ENCODE measurements around the gene TREX2. TPM values are rescaled to one million over a fixed set of nuclear protein-coding genes. Genes with fewer than 3 reads are reported as not detected.

TREX2 gene
- total RNA-seq, 1 experiment from 2014 or later = 2.9 TPM

DNA sequence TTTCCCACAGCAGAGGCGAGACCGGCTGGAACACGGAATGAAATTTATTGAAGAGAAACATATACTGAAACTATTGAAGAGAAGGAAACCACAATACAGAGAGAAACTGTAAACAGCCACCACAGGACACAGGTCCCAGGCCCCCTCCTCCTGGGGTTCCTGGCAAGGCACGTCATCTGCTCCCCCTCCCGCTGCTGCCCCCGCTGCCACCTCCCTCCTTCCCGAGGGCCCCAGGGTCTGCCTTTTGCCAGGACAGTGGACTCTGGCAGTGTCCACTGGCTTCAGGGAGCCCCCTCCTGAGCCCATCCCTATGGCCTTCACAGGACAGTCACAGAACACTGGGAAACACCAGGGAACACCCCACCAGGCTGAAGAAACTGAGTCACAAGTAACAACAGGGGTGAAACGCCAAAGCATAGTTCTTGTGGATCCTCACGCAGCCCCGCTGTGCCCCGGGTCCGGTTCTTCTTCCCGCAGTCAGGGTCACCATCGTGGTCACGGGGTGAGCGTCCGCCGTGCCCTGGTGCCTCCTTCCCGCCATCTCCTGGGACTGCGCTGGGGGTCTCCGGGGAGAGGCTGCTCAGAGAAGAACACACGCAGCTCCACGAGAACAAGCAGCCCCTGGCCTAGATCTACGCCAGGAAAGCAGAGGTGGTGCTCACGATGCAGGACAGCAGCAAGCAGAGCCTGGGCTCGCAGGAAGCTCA is 50.1 kb downstream of the TREX2 start:
- POLR2A ChIA-PET = no interaction called here
- H3K27me3 ChIP-seq (ENCODE audit: insufficient read depth, low read length) = no peaks in the 10 kb centered on the region

More for the DNA sequence above, 50.1 kb downstream of the TREX2 start:
- Histone ChIP-seq H3K27ac (ENCODE audit: low read depth, low read length) (no peak overlapping the region), H3K36me3 (ENCODE audit: control insufficient read depth in 1 of 2, insufficient read depth in 2 of 2, low read length in 2 of 2) (no peaks in the 10 kb centered on the region), H4K20me1 (ENCODE audit: insufficient read depth) (no peaks in the 10 kb centered on the region), H3K4me3 (replicated peaks in 1 of 2; ENCODE audit: low read depth in 1 of 2, low read length in 2 of 2) (no peak overlapping the region), H3K9me2 (ENCODE audit: insufficient read depth) (no peaks in the 10 kb centered on the region), H3K4me2 (ENCODE audit: low read length) (no peak overlapping the region), H3K4me1 (ENCODE audit: control insufficient read depth in 1 of 2, insufficient read depth in 2 of 2, low read length in 2 of 2) (no peaks in the 10 kb centered on the region), H3K9ac (ENCODE audit: low read length) (no peak overlapping the region), H2AFZ (ENCODE audit: low read depth, low read length, poor library complexity, severe bottlenecking) (no peak overlapping the region), H3K79me2 (ENCODE audit: insufficient read depth, low read length) (no peaks in the 10 kb centered on the region), H3K9me3 (ENCODE audit: control insufficient read depth in 1 of 2, insufficient read depth in 1 of 2, low read depth in 1 of 2, low read length in 2 of 2) (no peaks in the 10 kb centered on the region)
- ATAC-seq = no peak
- TF ChIP-seq JUND (IDR thresholded peaks at IDR 0.05) = no peak
- no peak for TF ChIP-seq EZH2phosphoT487 (IDR thresholded peaks at IDR 0.05; ENCODE audit: borderline replicate concordance)
- no peak for TF ChIP-seq ZNF274 (IDR thresholded peaks at IDR 0.05; ENCODE audit: low read depth, low read length)
- TF ChIP-seq POLR2A (IDR thresholded peaks at IDR 0.05; ENCODE audit: borderline replicate concordance, extremely low read depth, insufficient read depth, insufficient read length) = no peak
- no peak for TF ChIP-seq FOSL1 (IDR thresholded peaks at IDR 0.05; ENCODE audit: low read depth)
- TF ChIP-seq ELF1 (IDR thresholded peaks at IDR 0.05; ENCODE audit: borderline replicate concordance, low read depth) = no peak
- no peak for TF ChIP-seq SP1 (IDR thresholded peaks at IDR 0.05; ENCODE audit: low read depth)
- TF ChIP-seq, protein P1, sequence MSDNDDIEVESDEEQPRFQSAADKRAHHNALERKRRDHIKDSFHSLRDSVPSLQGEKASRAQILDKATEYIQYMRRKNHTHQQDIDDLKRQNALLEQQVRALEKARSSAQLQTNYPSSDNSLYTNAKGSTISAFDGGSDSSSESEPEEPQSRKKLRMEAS (IDR thresholded peaks at IDR 0.05) = no peak
- TF ChIP-seq CEBPB (IDR thresholded peaks at IDR 0.05; ENCODE audit: low read depth) = no peak
- TF ChIP-seq REST (IDR thresholded peaks at IDR 0.05; ENCODE audit: low read depth) = no peak
- TF ChIP-seq SRF (IDR thresholded peaks at IDR 0.05; ENCODE audit: low read depth) = no peak
- TF ChIP-seq SIN3A (IDR thresholded peaks at IDR 0.05; ENCODE audit: low read depth) = no peak
- TF ChIP-seq CBX3 (IDR thresholded peaks at IDR 0.05; ENCODE audit: low read depth) = no peak
- ChIA-PET RAD21 (ENCODE audit: low non-redundant PET in 1 of 2, low total read pairs in 2 of 2, uncharacterized antibody in 2 of 2, unreplicated experiment in 2 of 2) (no interaction called here), CTCF (no interaction called here)
- no TSS peak for BruUV-seq (replicated peaks)
- no peak for DNase-seq (ENCODE audit: low read depth, low spot score)
- intact Hi-C loops (cut with micrococcal nuclease) = no loop called here
